Adrenal gland (tissue), 19 donors: Measurements from ENCODE around the gene ENO1. TPM values are rescaled to one million over a fixed set of nuclear protein-coding genes. Genes with fewer than 3 reads are reported as not detected.

Source experiments
- DNase-seq, 7 donors: peaks; one replicate each; pipeline ENCODE4 v3.0.0-alpha.2; 2019 to 2020
- H3K27ac ChIP-seq, 5 donors: fragments of 200-600 bp; sonication (generic) in 4 of 5; 1 replicate in 3 of 5; 2 replicates in 2 of 5; pipeline versions ENCODE4 v1.5.1 to v1.8.0; 2016 to 2020; ENCODE audit warnings: mild to moderate bottlenecking in 1 of 5
- H3K27me3 ChIP-seq: fragments of 200-600 bp; 2 replicates; pipeline ENCODE4 v1.8.0; 2021
- H3K36me3 ChIP-seq, 2 donors: fragments of 200-600 bp; replicated peaks in 1 of 2; 1 replicate in 1 of 2; 2 replicates in 1 of 2; pipeline versions ENCODE4 v1.5.1 to v1.8.0; 2018 to 2022
- H3K4me1 ChIP-seq, 2 donors: fragments of 200-600 bp; replicated peaks in 1 of 2; 1 replicate in 1 of 2; 2 replicates in 1 of 2; pipeline versions ENCODE4 v1.5.1 to v1.8.0; 2018 to 2021
- H3K4me3 ChIP-seq, 4 donors: fragments of 200-600 bp; sonication (generic) in 3 of 4; one replicate each; pipeline ENCODE4 v1.5.1; 2016 to 2018
- H3K9me3 ChIP-seq, 3 donors: fragments of 200-600 bp; sonication (generic) in 1 of 3; replicated peaks in 1 of 3; 1 replicate in 2 of 3; 2 replicates in 1 of 3; pipeline versions ENCODE4 v1.5.1 to v1.8.0; 2016 to 2021
- CTCF ChIP-seq, 6 experiments: fragments of 450-650 bp in 4 of 6; fragments of 200-600 bp in 2 of 6; sonication (generic) in 1 of 6; IDR thresholded peaks; 1 replicate in 5 of 6; 2 replicates in 1 of 6; pipeline versions ENCODE4 v1.5.1 to v1.8.0; 2016 to 2021; ENCODE audit warnings: antibody characterized with exemption in 6 of 6, mild to moderate bottlenecking in 2 of 6, moderate library complexity in 1 of 6
- POLR2A ChIP-seq, 2 donors: fragments of 450-650 bp; IDR thresholded peaks; one replicate each; pipeline ENCODE4 v1.6.1; 2017; ENCODE audit warnings: antibody characterized with exemption in 2 of 2, mild to moderate bottlenecking in 2 of 2, moderate library complexity in 1 of 2
- WGBS, 4 donors: extraction: QIAGEN DNeasy Blood & Tissue Kit in 2 of 4; methylation state at CpG; one replicate each; pipeline versions ENCODE4 v1.1.5 to v1.1.7; 2013 to 2017; 5-methylcytosine and 5-hydroxymethylcytosine counted together
- intact Hi-C, 2 donors: fragments of 100-400 bp; cut with DNase I; formaldehyde crosslinking; loops; one replicate each; pipeline versions ENCODE4 v1.14.1 to v1.15.0; 2022 to 2023
- long read RNA-seq, 10 donors: library from polyadenylated mRNA in 3 of 10; unstranded in 2 of 10; stranded (forward) in 1 of 10; transcript quantifications; one replicate each; pipeline ENCODE4 v2.0.0 and lab custom pipeline, GENCODE V29; 2021 to 2026
- polyA plus RNA-seq, 3 donors: library from polyadenylated mRNA; stranded (reverse); fragments of 200-250 nt in 2 of 3; fragments of 350-450 nt in 1 of 3; fragmentation: Illumina TruSeq in 1 of 3; extraction: RNeasy Lipid Tissue Mini Kit (QIAGEN cat#74804) in 1 of 3; gene quantifications; one replicate each; pipeline ENCODE4 v1.2.3, GENCODE V29; 2013 to 2014
- total RNA-seq, 9 donors: library from RNA; depleted of rRNA in 4 of 9; stranded (reverse); fragments of >200 nt in 4 of 9; fragments of 120-200 nt in 1 of 9; fragmentation: NEBNext Ultra II Directional in 1 of 9; extraction: Animal tissue kit (Norgen Biotek cat#: 25700) in 1 of 9; gene quantifications; one replicate each; pipeline versions ENCODE4 v1.1.0 to v1.2.4, GENCODE V29; 2013 to 2023
- donor health status: healthy with polysubstance abuse.
- donor health status: Bipolar disorder and iron deficiency.
- donor health status: DM: yes; HTN: yes; CAD: no.
- donor health status: DM: no; HTN: no; CAD: no.
- donor health status: DM: no; HTN: no; CAD: no.
- donor health status: DM: yes; HTN: yes; CAD: no.

Gene ENO1
- 100 to 1,000 TPM; 419 to 819 (median 611) TPM for total RNA-seq
- polyA plus RNA-seq: 100 to 1,000 TPM; 142 to 815 (median 215) TPM
- long read RNA-seq, donor 1, transcript ENO1-210 (10 exons, 1,819 nt): minor isoform, 5 of 694 reads
- long read RNA-seq, donor 1, transcript ENO1-206 (3 exons, 1,247 nt): minor isoform, 9 of 694 reads
- long read RNA-seq, donor 1, transcript ENO1-201 (12 exons, 1,781 nt): major isoform, 376 of 694 reads
- long read RNA-seq, donor 1, transcript ENO1-203 (9 exons, 2,548 nt): minor isoform, 7 of 694 reads
- long read RNA-seq, donor 1, partial matches to known transcripts: 254 of 694 reads
- long read RNA-seq, donor 1, other reads (novel, unspliced or antisense): 42 of 694 reads
- long read RNA-seq, donor 2, transcript ENO1-201 (12 exons, 1,781 nt): major isoform, 154 of 327 reads
- long read RNA-seq, donor 2, partial matches to known transcripts: 170 of 327 reads
- long read RNA-seq, donor 2, other reads (novel, unspliced or antisense): 0 of 327 reads
- long read RNA-seq, donor 3, transcript ENO1-203 (9 exons, 2,548 nt): minor isoform, 5 of 443 reads
- long read RNA-seq, donor 3, transcript ENO1-210 (10 exons, 1,819 nt): minor isoform, 7 of 443 reads
- long read RNA-seq, donor 3, transcript ENO1-201 (12 exons, 1,781 nt): major isoform, 259 of 443 reads
- long read RNA-seq, donor 3, partial matches to known transcripts: 150 of 443 reads
- long read RNA-seq, donor 3, other reads (novel, unspliced or antisense): 20 of 443 reads
- long read RNA-seq, donor 4, transcript ENO1-201 (12 exons, 1,781 nt): major isoform, 619 of 660 reads
- long read RNA-seq, donor 4, partial matches to known transcripts: 26 of 660 reads
- long read RNA-seq, donor 4, other reads (novel, unspliced or antisense): 13 of 660 reads
- long read RNA-seq, donor 5, transcript ENO1-201 (12 exons, 1,781 nt): major isoform, 1,642 of 1,744 reads
- long read RNA-seq, donor 5, partial matches to known transcripts: 39 of 1,744 reads
- long read RNA-seq, donor 5, other reads (novel, unspliced or antisense): 59 of 1,744 reads
- long read RNA-seq, donor 6, transcript ENO1-201 (12 exons, 1,781 nt): major isoform, 531 of 558 reads
- long read RNA-seq, donor 6, partial matches to known transcripts: 20 of 558 reads
- long read RNA-seq, donor 6, other reads (novel, unspliced or antisense): 7 of 558 reads
- long read RNA-seq, donor 7, transcript ENO1-201 (12 exons, 1,781 nt): major isoform, 116 of 269 reads
- long read RNA-seq, donor 7, partial matches to known transcripts: 142 of 269 reads
- long read RNA-seq, donor 7, other reads (novel, unspliced or antisense): 6 of 269 reads
- long read RNA-seq, donor 8, transcript ENO1-201 (12 exons, 1,781 nt): major isoform, 282 of 533 reads
- long read RNA-seq, donor 8, transcript ENO1-206 (3 exons, 1,247 nt): minor isoform, 5 of 533 reads
- long read RNA-seq, donor 8, partial matches to known transcripts: 224 of 533 reads
- long read RNA-seq, donor 8, other reads (novel, unspliced or antisense): 21 of 533 reads
- long read RNA-seq, donor 9, transcript ENO1-201 (12 exons, 1,781 nt): major isoform, 150 of 195 reads
- long read RNA-seq, donor 9, partial matches to known transcripts: 31 of 195 reads
- long read RNA-seq, donor 9, other reads (novel, unspliced or antisense): 6 of 195 reads
- long read RNA-seq, donor 10, transcript ENO1-201 (12 exons, 1,781 nt): major isoform, 97 of 198 reads
- long read RNA-seq, donor 10, partial matches to known transcripts: 92 of 198 reads
- long read RNA-seq, donor 10, other reads (novel, unspliced or antisense): 5 of 198 reads

- Histone ChIP-seq H3K27ac (peak within 1 kb of the TSS; percentile 96 to 99 (median 99)), H3K4me3 (peak within 1 kb of the TSS; percentile 72 to 94 (median 87)), H3K27me3 (no peaks in the 10 kb centered on the region), H3K36me3 (peaks cover 0 to 23% of the 10 kb centered on the region in 2 donors), H3K4me1 (peaks cover 43 to 56% of the 10 kb centered on the region in 2 donors), H3K9me3 (no peaks in the 10 kb centered on the region)
- peak; percentile 88 to 96 for TF ChIP-seq POLR2A (IDR thresholded peaks at IDR 0.05)
- no peak for TF ChIP-seq CTCF (IDR thresholded peaks at IDR 0.05)
- WGBS, 4 donors: 0% methylated on average over 21 to 24 of the region's 24 CpGs; no CpG with 5 or more reads in 2 of the 4 donors
- intact Hi-C loops: no loop called here
- no peak for DNase-seq
These were observed at the start of gene ENO1 for GRCh38 chr1:8878448-8878697. TSS of gene ENO1 (minus strand) at chr1:8878686. CDS start at chr1:8874908, 3,778 bp downstream.

- no peak for DNase-seq
- H3K9me3 ChIP-seq: no peaks in the 10 kb centered on the region
- WGBS, 4 donors: 89 to 96% (median 92%) methylated on average over 12 of the region's 12 CpGs
- no peaks in the 10 kb centered on the region for H3K4me1 ChIP-seq
- no peak overlapping the region for H3K27ac ChIP-seq
- no peak for TF ChIP-seq POLR2A (IDR thresholded peaks at IDR 0.05)
- no peak for TF ChIP-seq CTCF (IDR thresholded peaks at IDR 0.05)
- H3K27me3 ChIP-seq: no peaks in the 10 kb centered on the region
- H3K4me3 ChIP-seq: no peak overlapping the region
- H3K36me3 ChIP-seq: no peaks in the 10 kb centered on the region
- intact Hi-C loops: loop anchor here in 1 of 2 donors (10.0 kb wide), 1 partner anchor 178 kb away; no protein-coding TSS in a partner anchor
These were observed 48.5 kb upstream of the ENO1 start for GRCh38 chr1:8926707-8927694.

- Histone ChIP-seq H3K27ac (no peak overlapping the region), H3K27me3 (no peaks in the 10 kb centered on the region), H3K4me3 (no peak overlapping the region), H3K36me3 (no peaks in the 10 kb centered on the region), H3K9me3 (no peaks in the 10 kb centered on the region), H3K4me1 (no peaks in the 10 kb centered on the region)
- 86 to 90% (median 87%) methylated on average over 9 of the region's 9 CpGs for WGBS, 4 donors
- intact Hi-C loops: loop anchor here in 1 of 2 donors (10.0 kb wide), 1 partner anchor 179 kb away; no protein-coding TSS in a partner anchor
- DNase-seq: no peak
- TF ChIP-seq POLR2A (IDR thresholded peaks at IDR 0.05) (no peak), CTCF (IDR thresholded peaks at IDR 0.05) (no peak)
These were observed 47.5 kb upstream of the ENO1 start for GRCh38 chr1:8925960-8926359.
